HG02759 (cell line): ENCODE data around the gene SRL.
"Not testable (repeated sequence)": the region's sequence is repeated elsewhere in the genome, so short reads cannot be mapped to it uniquely, and the experiment has no call there.

Experiments used
- ATAC-seq: cut with Tn5 transposase; IDR thresholded peaks from one replicate; pipeline ENCODE4 v1.9.1; 2021; ENCODE audit warnings: mild to moderate bottlenecking, moderate library complexity; ENCODE audit not compliant: unreplicated experiment

The SRL gene

GRCh38 chr16:4175849-4176248 is 66.0 kb downstream of the SRL start:
- no peak for ATAC-seq

- no peak for ATAC-seq
Measured at GRCh38 chr16:4172070-4172469, 69.8 kb downstream of the SRL start.

GRCh38 chr16:4169415-4169814 is 72.5 kb downstream of the SRL start:
- ATAC-seq, result no peak

GRCh38 chr16:4166821-4167220 is 75.1 kb downstream of the SRL start:
- no peak for ATAC-seq

- no peak for ATAC-seq
Measured at GRCh38 chr16:4160658-4161430, 81.0 kb downstream of the SRL start.

GRCh38 chr16:4159726-4160125 is 82.2 kb downstream of the SRL start:
- no peak for ATAC-seq

GRCh38 chr16:4158143-4159093 is 83.5 kb downstream of the SRL start:
- no peak for ATAC-seq

GRCh38 chr16:4157376-4157825 is 84.5 kb downstream of the SRL start:
- no peak for ATAC-seq

- not testable (repeated sequence) for ATAC-seq
Measured at GRCh38 chr16:4156503-4156902, 85.4 kb downstream of the SRL start.

- not testable (repeated sequence) for ATAC-seq
Measured at GRCh38 chr16:4153364-4153763, 88.5 kb downstream of the SRL start.

GRCh38 chr16:4152267-4152666 is 89.6 kb downstream of the SRL start:
- ATAC-seq, result no peak

GRCh38 chr16:4147236-4147635 is 94.6 kb downstream of the SRL start:
- ATAC-seq, result no peak

- ATAC-seq, result no peak
Measured at GRCh38 chr16:4142268-4142667, 99.6 kb downstream of the SRL start.

- no peak for ATAC-seq
Measured at GRCh38 chr16:4141604-4142003, 100.3 kb downstream of the SRL start.

GRCh38 chr16:4140652-4141051 is 101.2 kb downstream of the SRL start:
- no peak for ATAC-seq

- no peak for ATAC-seq
Measured at GRCh38 chr16:4139968-4140367, 101.9 kb downstream of the SRL start.
